Measurements from ENCODE around the gene RASGRF2.

Gene RASGRF2

GRCh38 chr5:80953587-80953986 lies 6.6 kb upstream of the RASGRF2 start:
- in situ Hi-C loops (cut with MboI; ENCODE audit: low sequenced_read_pairs), result no loop called here

- in situ Hi-C loops (cut with MboI; ENCODE audit: low sequenced_read_pairs), result no loop called here
Measured at GRCh38 chr5:80955082-80955590, 5.0 kb upstream of the RASGRF2 start.

DNA sequence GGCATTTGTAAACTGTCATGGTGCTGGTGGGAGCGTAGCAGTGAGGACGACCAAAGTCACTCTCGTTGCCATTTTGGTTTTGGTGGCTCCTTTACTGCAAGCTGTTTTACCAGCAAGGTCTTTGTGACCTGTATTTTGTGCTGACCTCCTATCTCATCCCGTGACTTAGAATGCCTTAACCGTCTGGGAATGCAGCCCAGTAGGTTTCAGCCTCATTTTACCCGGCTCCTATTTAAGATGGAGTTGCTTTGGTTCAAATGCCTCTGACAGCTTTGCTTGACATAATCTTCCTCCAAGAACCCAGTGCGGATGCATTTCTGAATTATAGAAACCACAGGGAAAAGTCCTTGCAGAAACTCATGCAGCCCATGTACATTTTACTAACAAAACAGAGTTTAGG lies 3.9 kb upstream of the RASGRF2 start:
- in situ Hi-C loops (cut with MboI; ENCODE audit: low sequenced_read_pairs), result no loop called here

DNA sequence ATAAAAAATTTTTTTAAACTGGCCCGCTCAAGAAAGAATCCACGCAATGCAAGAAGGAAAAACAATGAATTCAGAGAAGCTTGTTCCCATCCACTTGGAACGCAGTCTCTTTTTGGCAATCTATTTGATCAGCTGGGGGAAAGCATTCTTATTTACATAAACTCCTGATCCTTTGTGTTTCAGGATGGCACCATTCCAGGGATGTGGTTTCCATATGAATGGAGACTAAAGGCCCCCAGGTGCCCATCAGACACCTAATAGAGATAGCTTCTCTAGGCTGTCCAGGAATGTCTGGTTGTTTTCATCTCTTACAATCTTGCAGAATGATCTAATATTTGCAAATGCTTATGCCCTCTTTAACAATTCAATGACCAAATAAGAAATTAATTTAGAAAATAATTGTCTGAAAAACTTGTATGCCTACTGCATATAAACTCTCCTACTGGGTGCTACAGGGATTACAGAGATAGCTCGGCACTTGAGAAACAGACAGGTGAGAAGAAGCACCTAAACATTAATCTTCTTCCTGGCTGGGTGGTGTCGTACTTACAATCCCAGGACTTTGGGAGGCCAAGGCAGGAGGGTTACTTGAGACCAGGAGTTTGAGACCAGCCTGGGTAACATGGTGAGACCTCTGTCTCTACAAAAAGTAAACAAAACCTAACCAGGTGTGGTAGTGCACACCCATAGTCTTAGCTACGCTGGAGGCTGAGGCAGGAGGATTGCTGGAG lies 3.0 kb upstream of the RASGRF2 start:
- in situ Hi-C loops (cut with MboI; ENCODE audit: low sequenced_read_pairs), result no loop called here

DNA sequence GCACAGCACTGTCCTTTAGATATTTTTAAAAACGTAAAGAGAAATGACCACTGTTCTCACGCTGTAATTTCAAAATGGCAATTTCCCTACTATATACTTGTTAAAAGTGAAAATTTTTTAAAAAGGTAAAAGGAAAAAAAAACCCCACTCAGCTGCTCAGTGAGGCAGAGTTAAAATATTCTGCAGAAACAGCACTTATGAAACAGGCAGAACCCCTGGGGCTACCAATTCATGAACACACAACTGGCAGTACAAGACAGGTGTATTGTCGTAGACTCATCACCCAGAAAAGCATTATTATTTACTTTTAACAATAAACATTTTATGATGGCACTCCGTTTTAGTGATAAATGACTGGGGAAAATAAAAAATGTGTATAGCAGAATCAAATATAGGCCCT lies 1.5 kb upstream of the RASGRF2 start:
- in situ Hi-C loops (cut with MboI; ENCODE audit: low sequenced_read_pairs), result no loop called here

GRCh38 chr5:80959138-80959537 lies 1.0 kb upstream of the RASGRF2 start:
- in situ Hi-C loops (cut with MboI; ENCODE audit: low sequenced_read_pairs), result no loop called here

DNA sequence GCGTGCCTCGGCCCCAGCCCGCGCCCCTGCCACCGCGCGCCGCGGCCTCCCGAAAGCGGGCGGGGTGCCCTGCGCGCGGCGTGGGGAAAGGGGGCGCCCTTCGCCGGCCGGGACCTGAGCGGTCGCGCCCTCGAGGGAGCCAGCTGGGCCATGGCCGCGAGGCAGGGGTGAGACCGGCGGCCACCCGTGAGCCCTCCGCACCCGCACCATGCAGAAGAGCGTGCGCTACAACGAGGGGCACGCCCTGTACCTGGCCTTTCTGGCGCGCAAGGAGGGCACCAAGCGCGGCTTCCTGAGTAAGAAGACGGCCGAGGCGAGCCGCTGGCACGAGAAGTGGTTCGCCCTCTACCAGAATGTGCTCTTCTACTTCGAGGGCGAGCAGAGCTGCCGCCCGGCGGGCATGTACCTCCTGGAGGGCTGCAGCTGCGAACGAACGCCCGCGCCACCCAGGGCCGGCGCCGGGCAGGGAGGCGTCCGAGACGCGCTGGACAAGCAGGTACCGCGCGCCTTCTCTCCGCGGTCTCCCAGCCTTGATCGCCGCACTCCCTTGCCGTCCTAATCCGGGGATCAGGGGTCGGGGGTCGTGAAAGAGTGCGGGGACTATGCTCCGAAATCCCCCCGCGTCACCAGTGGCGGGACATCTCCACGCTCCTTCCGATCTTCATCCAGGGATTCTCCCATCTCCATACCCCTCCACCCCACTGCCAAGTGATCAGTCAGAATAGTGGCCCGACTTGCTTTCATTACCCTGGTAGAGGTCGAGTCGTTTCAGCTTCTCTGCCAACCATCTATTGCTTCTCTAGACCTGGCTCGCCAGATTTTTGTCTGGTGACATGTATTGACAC lies 590 bp downstream of the RASGRF2 start:
- in situ Hi-C loops (cut with MboI; ENCODE audit: low sequenced_read_pairs), result no loop called here

- in situ Hi-C loops (cut with MboI; ENCODE audit: low sequenced_read_pairs), result no loop called here
Measured at GRCh38 chr5:80961376-80962281, 1.5 kb downstream of the RASGRF2 start.

DNA sequence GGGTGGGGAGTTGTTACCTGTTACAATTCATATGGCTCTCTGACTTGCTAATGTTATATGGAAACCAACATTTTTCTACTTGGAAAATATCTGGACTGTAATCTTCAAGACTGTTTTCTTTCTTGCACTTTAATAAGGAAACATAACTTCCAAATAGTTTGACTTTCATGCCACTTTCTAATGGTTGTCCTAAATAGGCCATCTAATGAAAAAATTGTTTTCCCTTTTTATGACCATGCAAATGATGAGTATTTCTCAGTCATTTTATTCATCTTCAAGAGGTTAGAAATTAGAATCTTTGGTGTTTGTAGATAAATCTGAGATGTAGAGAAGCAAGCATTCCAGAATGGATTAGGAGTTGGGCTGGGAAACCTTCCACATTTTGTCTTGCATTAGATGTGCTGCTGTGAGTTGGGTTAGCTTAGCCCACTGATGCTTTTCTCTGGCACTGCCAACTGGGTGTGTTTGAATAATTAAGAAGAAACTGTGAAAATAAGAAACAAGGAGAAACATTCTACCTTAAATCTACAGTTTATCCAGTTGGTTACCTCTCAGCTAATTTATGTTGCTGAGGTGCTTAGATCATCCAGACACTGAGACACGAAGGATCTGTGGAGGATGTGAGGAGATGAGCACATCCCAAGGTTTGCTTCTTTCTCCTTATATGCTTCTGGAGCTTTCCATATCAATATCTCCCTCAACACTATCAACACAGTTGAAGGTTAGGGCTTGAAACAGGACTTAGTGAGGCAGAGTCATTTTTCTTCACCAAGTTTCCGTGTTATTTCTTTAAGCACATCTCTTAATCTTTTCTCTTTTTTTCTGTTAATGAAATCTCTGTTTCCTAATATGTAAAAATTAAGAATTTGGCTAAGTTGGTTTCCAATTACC lies 2.7 kb downstream of the RASGRF2 start:
- in situ Hi-C loops (cut with MboI; ENCODE audit: low sequenced_read_pairs), result no loop called here

GRCh38 chr5:80963521-80963895 lies 3.3 kb downstream of the RASGRF2 start:
- in situ Hi-C loops (cut with MboI; ENCODE audit: low sequenced_read_pairs), result no loop called here

DNA sequence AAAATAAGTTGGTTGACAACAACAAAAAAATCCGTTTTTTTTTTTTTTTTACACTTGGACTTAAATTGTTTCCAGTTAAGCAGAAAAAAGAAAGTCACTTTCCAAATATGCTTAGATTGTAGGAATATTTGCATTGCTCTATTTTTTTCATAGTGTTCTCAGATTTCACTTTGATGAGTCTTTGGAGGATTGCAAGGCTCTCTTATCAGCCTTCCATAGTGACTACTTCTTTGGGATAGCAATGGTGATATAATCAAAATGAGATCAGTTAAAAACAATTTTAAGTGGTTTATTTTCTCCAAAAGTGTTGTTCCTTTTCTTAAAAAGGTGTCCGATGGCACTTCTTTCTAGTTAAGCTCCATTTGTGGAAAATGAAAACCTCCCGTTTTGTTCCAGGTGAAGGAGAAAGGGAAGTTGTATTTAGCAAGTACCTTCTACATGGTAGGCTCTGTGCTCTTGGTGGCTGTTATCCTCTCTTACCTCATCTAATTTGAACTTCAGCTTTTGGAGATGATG lies 3.9 kb downstream of the RASGRF2 start:
- in situ Hi-C loops (cut with MboI; ENCODE audit: low sequenced_read_pairs), result no loop called here

- in situ Hi-C loops (cut with MboI; ENCODE audit: low sequenced_read_pairs), result no loop called here
Measured at GRCh38 chr5:80964491-80964890, 4.3 kb downstream of the RASGRF2 start.

- in situ Hi-C loops (cut with MboI; ENCODE audit: low sequenced_read_pairs), result no loop called here
Measured at GRCh38 chr5:80964919-80965318, 4.8 kb downstream of the RASGRF2 start.

- in situ Hi-C loops (cut with MboI; ENCODE audit: low sequenced_read_pairs), result no loop called here
Measured at GRCh38 chr5:80967500-80968181, 7.5 kb downstream of the RASGRF2 start.

- in situ Hi-C loops (cut with MboI; ENCODE audit: low sequenced_read_pairs), result no loop called here
Measured at GRCh38 chr5:80973027-80973426, 12.9 kb downstream of the RASGRF2 start.

DNA sequence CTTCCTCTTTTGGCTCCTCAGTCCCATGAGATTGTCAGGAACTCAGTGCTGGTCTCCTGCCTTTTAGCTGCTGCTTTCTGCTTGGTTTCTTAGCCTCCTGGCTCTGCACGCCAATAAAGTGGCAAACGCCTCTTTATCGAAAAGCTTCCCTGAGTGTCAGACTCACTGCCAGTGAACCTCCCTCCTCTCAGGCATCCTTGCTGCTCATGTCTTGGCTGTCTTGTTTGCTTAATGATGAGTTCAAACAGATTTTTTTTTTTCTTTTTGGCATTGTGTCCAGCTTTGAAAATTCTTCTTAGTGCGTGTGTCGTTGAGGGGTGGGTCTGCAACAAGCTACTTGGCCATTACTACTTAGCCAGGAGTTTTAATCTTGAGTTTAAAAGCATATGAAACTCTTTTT lies 14.9 kb downstream of the RASGRF2 start:
- in situ Hi-C loops (cut with MboI; ENCODE audit: low sequenced_read_pairs), result no loop called here

GRCh38 chr5:80976985-80977384 lies 16.8 kb downstream of the RASGRF2 start:
- in situ Hi-C loops (cut with MboI; ENCODE audit: low sequenced_read_pairs), result no loop called here

- in situ Hi-C loops (cut with MboI; ENCODE audit: low sequenced_read_pairs), result no loop called here
Measured at GRCh38 chr5:80977764-80978163, 17.6 kb downstream of the RASGRF2 start.

GRCh38 chr5:80978772-80979317 lies 18.7 kb downstream of the RASGRF2 start:
- in situ Hi-C loops (cut with MboI; ENCODE audit: low sequenced_read_pairs), result no loop called here

Measured in HL-60/S4 (cell line).